HG02870 (cell line): ENCODE data around the gene ANP32E.
"Not testable (repeated sequence)": the region's sequence is repeated elsewhere in the genome, so short reads cannot be mapped to it uniquely, and the experiment has no call there.

Experiments used
- ATAC-seq: cut with Tn5 transposase; IDR thresholded peaks from one replicate; pipeline ENCODE4 v1.9.1; 2021; ENCODE audit warnings: mild to moderate bottlenecking, moderate library complexity; ENCODE audit not compliant: unreplicated experiment

Gene ANP32E

GRCh38 chr1:150257624-150258585, 22.0 kb upstream of the ANP32E start, which contains the start of gene CA14:
Gene CA14 (plus strand): TSS chr1:150257774. CDS start chr1:150258129, 355 bp downstream.
- ATAC-seq: no peak

- ATAC-seq: no peak
These were observed 20.8 kb upstream of the ANP32E start for GRCh38 chr1:150256554-150257341.

GRCh38 chr1:150256198-150256553, 20.3 kb upstream of the ANP32E start:
- ATAC-seq: no peak

- ATAC-seq: no peak
These were observed 14.0 kb upstream of the ANP32E start for GRCh38 chr1:150249936-150250335.

GRCh38 chr1:150243003-150243402, 7.1 kb upstream of the ANP32E start:
- no peak for ATAC-seq

- no peak for ATAC-seq
These were observed 1.8 kb upstream of the ANP32E start for GRCh38 chr1:150237746-150238145.

GRCh38 chr1:150237176-150237575, 1.3 kb upstream of the ANP32E start:
- ATAC-seq: not testable (repeated sequence)

GRCh38 chr1:150236614-150237100, 745 bp upstream of the ANP32E start:
- no peak for ATAC-seq

- ATAC-seq: no peak
These were observed 539 bp downstream of the ANP32E start for GRCh38 chr1:150235294-150235851.

GRCh38 chr1:150234566-150235293, 1.2 kb downstream of the ANP32E start:
- ATAC-seq: peak; percentile 35

- ATAC-seq: no peak
These were observed 1.7 kb downstream of the ANP32E start for GRCh38 chr1:150234309-150234565.

GRCh38 chr1:150233359-150234308, 2.3 kb downstream of the ANP32E start:
- ATAC-seq: no peak

GRCh38 chr1:150232921-150233320, 3.0 kb downstream of the ANP32E start:
- ATAC-seq: not testable (repeated sequence)

GRCh38 chr1:150228246-150228645, 7.7 kb downstream of the ANP32E start:
- not testable (repeated sequence) for ATAC-seq

- ATAC-seq: no peak
These were observed 8.7 kb downstream of the ANP32E start for GRCh38 chr1:150227228-150227627.

GRCh38 chr1:150226486-150226885, 9.4 kb downstream of the ANP32E start:
- ATAC-seq: no peak

- ATAC-seq: no peak
These were observed 10.4 kb downstream of the ANP32E start for GRCh38 chr1:150225546-150225945.

- no peak for ATAC-seq
These were observed 10.9 kb downstream of the ANP32E start for GRCh38 chr1:150224983-150225382.

GRCh38 chr1:150221552-150221951, 14.4 kb downstream of the ANP32E start:
- ATAC-seq: no peak

GRCh38 chr1:150215855-150216254, 20.1 kb downstream of the ANP32E start:
- not testable (repeated sequence) for ATAC-seq
